ENCODE results near the gene AANAT. TPM values are rescaled to one million over a fixed set of nuclear protein-coding genes. Genes with fewer than 3 reads are reported as not detected.

Gene AANAT
- total RNA-seq, 4 donors from 2014 or later = not detected

- WGBS, 2 donors (ENCODE audit: low coverage in 1 of 2) = 86 to 95% methylated on average over 5 to 6 of the region's 6 CpGs
- no peaks in the 10 kb centered on the region for H3K9me3 ChIP-seq
- ATAC-seq = no peak
Observed at GRCh38 chr17:76422860-76423259, 44.5 kb upstream of the AANAT start.

GRCh38 chr17:76426853-76427252 lies 40.5 kb upstream of the AANAT start:
- 80 to 92% methylated on average over 1 to 3 of the region's 3 CpGs for WGBS, 2 donors (ENCODE audit: low coverage in 1 of 2)
- Histone ChIP-seq H3K27ac (no peak overlapping the region), H3K4me3 (no peak overlapping the region), H3K9me3 (no peaks in the 10 kb centered on the region), H3K27me3 (no peaks in the 10 kb centered on the region), H3K36me3 (peaks cover 0 to 9% of the 10 kb centered on the region in 2 donors), H3K4me1 (peaks cover 4 to 19% (median 7%) of the 10 kb centered on the region in 3 donors)
- no peak for ATAC-seq
- TF ChIP-seq EP300 (IDR thresholded peaks at IDR 0.05) (no peak), POLR2A (IDR thresholded peaks at IDR 0.05) (no peak), POLR2AphosphoS5 (IDR thresholded peaks at IDR 0.05) (no peak), CTCF (IDR thresholded peaks at IDR 0.05) (no peak)

More at GRCh38 chr17:76422860-76423259, 44.5 kb upstream of the AANAT start:
- Histone ChIP-seq H3K4me1 (peaks cover 2 to 36% (median 16%) of the 10 kb centered on the region in 3 donors), H3K36me3 (peaks cover 0 to 9% of the 10 kb centered on the region in 2 donors), H3K27me3 (no peaks in the 10 kb centered on the region), H3K27ac (no peak overlapping the region), H3K4me3 (no peak overlapping the region)
- TF ChIP-seq CTCF (IDR thresholded peaks at IDR 0.05) (no peak), POLR2AphosphoS5 (IDR thresholded peaks at IDR 0.05) (no peak)

GRCh38 chr17:76427501-76428231 lies 39.7 kb upstream of the AANAT start:
- Histone ChIP-seq H3K27me3 (no peaks in the 10 kb centered on the region), H3K36me3 (peaks cover 0 to 4% of the 10 kb centered on the region in 2 donors), H3K4me3 (no peak overlapping the region), H3K9me3 (no peaks in the 10 kb centered on the region), H3K4me1 (peaks cover 4 to 25% (median 7%) of the 10 kb centered on the region in 3 donors), H3K27ac (peak overlapping the region in 1 of 4 donors; percentile 11)
- TF ChIP-seq POLR2AphosphoS5 (IDR thresholded peaks at IDR 0.05) = no peak
- 43 to 67% methylated on average over 6 to 8 of the region's 8 CpGs for WGBS, 2 donors (ENCODE audit: low coverage in 1 of 2)
- ATAC-seq = no peak

GRCh38 chr17:76428511-76428910 lies 38.9 kb upstream of the AANAT start:
- TF ChIP-seq POLR2A (IDR thresholded peaks at IDR 0.05) (no peak), EP300 (IDR thresholded peaks at IDR 0.05) (no peak), POLR2AphosphoS5 (IDR thresholded peaks at IDR 0.05) (no peak), CTCF (IDR thresholded peaks at IDR 0.05) (no peak)
- no peak overlapping the region for H3K27ac ChIP-seq
- no peaks in the 10 kb centered on the region for H3K9me3 ChIP-seq
- no peak overlapping the region for H3K4me3 ChIP-seq
- H3K27me3 ChIP-seq = no peaks in the 10 kb centered on the region
- ATAC-seq = no peak
- no peaks in the 10 kb centered on the region for H3K36me3 ChIP-seq
- WGBS, 2 donors (ENCODE audit: low coverage in 1 of 2) = 80 to 100% methylated on average over 1 of the region's 1 CpG
- peaks cover 4 to 27% (median 7%) of the 10 kb centered on the region in 3 donors for H3K4me1 ChIP-seq

- TF ChIP-seq POLR2A (IDR thresholded peaks at IDR 0.05) (no peak), POLR2AphosphoS5 (IDR thresholded peaks at IDR 0.05) (no peak), CTCF (IDR thresholded peaks at IDR 0.05) (no peak), EP300 (IDR thresholded peaks at IDR 0.05) (no peak)
- 100% methylated on average over 1 to 2 of the region's 2 CpGs for WGBS, 2 donors (ENCODE audit: low coverage in 1 of 2)
- Histone ChIP-seq H3K4me1 (peaks cover 4 to 27% (median 7%) of the 10 kb centered on the region in 3 donors), H3K27ac (no peak overlapping the region), H3K36me3 (no peaks in the 10 kb centered on the region), H3K27me3 (no peaks in the 10 kb centered on the region), H3K4me3 (no peak overlapping the region), H3K9me3 (no peaks in the 10 kb centered on the region)
- ATAC-seq = no peak
Observed at GRCh38 chr17:76431509-76431908, 35.9 kb upstream of the AANAT start.

Measured in gastroesophageal sphincter (tissue), 4 donors.